Lower leg skin (tissue), 3 donors: ENCODE results near the gene KDM4B.

ENCODE experiments used
- CTCF ChIP-seq, 3 donors: fragments of 450-650 bp; IDR thresholded peaks; one replicate each; pipeline ENCODE4 v1.5.1; 2016; ENCODE audit warnings: antibody characterized with exemption in 3 of 3, mild to moderate bottlenecking in 3 of 3, moderate library complexity in 2 of 3
- POLR2A ChIP-seq, 2 donors: fragments of 450-650 bp; IDR thresholded peaks; one replicate each; pipeline ENCODE4 v1.6.1; 2016 to 2017; ENCODE audit warnings: antibody characterized with exemption in 2 of 2, mild to moderate bottlenecking in 1 of 2, moderate library complexity in 1 of 2

- TF ChIP-seq CTCF (IDR thresholded peaks at IDR 0.05) (no peak), POLR2A (IDR thresholded peaks at IDR 0.05) (no peak)
Measured at GRCh38 chr19:5080809-5081208, 111.9 kb downstream of the KDM4B start.
